ENCODE measurements around the gene TSPAN15.

Gene TSPAN15

GRCh38 chr10:69408318-69409175 lies 42.7 kb upstream of the TSPAN15 start:
- no peak overlapping the region for H3K27ac ChIP-seq (ENCODE audit: insufficient read depth, low read depth, low read length, poor library complexity, severe bottlenecking)
- peaks cover 5% of the 10 kb centered on the region for H3K27me3 ChIP-seq (ENCODE audit: control insufficient read depth, insufficient read depth, low read length, poor library complexity, severe bottlenecking)
- H3K4me1 ChIP-seq (ENCODE audit: control insufficient read depth, insufficient read depth, low read length): peaks cover 17% of the 10 kb centered on the region
- WGBS, 2 experiments: 7 to 8% methylated on average over 58 to 60 of the region's 64 CpGs
- H3K9me3 ChIP-seq (ENCODE audit: control insufficient read depth, low read length): no peaks in the 10 kb centered on the region
- peak overlapping the region; percentile 31 for H3K4me3 ChIP-seq (ENCODE audit: insufficient read depth, low read depth, low read length)
- no peaks in the 10 kb centered on the region for H3K36me3 ChIP-seq (ENCODE audit: control insufficient read depth, insufficient read depth, low read length)

DNA sequence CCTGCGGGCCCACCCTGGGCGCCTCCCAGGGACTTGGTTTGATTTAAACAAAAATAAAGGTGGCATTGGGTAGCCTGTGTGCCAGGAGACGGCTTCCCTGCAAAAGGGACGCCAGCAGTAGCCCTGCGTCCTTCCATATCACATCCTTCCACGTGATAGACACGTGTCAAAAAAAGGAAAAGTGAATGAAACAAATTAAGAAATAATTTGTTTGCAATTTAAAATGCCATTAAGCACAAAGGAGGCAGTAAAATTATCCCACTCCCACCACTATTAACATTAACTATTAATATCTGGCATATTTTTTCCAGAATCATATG lies 42.1 kb upstream of the TSPAN15 start:
- 56 to 65% methylated on average over 5 to 7 of the region's 7 CpGs for WGBS, 2 experiments
- Histone ChIP-seq H3K4me1 (ENCODE audit: control insufficient read depth, insufficient read depth, low read length) (peaks cover 17% of the 10 kb centered on the region), H3K27me3 (ENCODE audit: control insufficient read depth, insufficient read depth, low read length, poor library complexity, severe bottlenecking) (peaks cover 5% of the 10 kb centered on the region), H3K4me3 (ENCODE audit: insufficient read depth, low read depth, low read length) (peak overlapping the region; percentile 31), H3K27ac (ENCODE audit: insufficient read depth, low read depth, low read length, poor library complexity, severe bottlenecking) (no peak overlapping the region), H3K36me3 (ENCODE audit: control insufficient read depth, insufficient read depth, low read length) (no peaks in the 10 kb centered on the region), H3K9me3 (ENCODE audit: control insufficient read depth, low read length) (no peaks in the 10 kb centered on the region)

GRCh38 chr10:69409968-69410367 lies 41.3 kb upstream of the TSPAN15 start:
- Histone ChIP-seq H3K9me3 (ENCODE audit: control insufficient read depth, low read length) (no peaks in the 10 kb centered on the region), H3K27ac (ENCODE audit: insufficient read depth, low read depth, low read length, poor library complexity, severe bottlenecking) (no peak overlapping the region), H3K4me1 (ENCODE audit: control insufficient read depth, insufficient read depth, low read length) (peaks cover 11% of the 10 kb centered on the region), H3K36me3 (ENCODE audit: control insufficient read depth, insufficient read depth, low read length) (no peaks in the 10 kb centered on the region), H3K4me3 (ENCODE audit: insufficient read depth, low read depth, low read length) (no peak overlapping the region), H3K27me3 (ENCODE audit: control insufficient read depth, insufficient read depth, low read length, poor library complexity, severe bottlenecking) (peaks cover 5% of the 10 kb centered on the region)
- 88 to 92% methylated on average over 6 of the region's 6 CpGs for WGBS, 2 experiments

- peaks cover 5% of the 10 kb centered on the region for H3K27me3 ChIP-seq (ENCODE audit: control insufficient read depth, insufficient read depth, low read length, poor library complexity, severe bottlenecking)
- peaks cover 10% of the 10 kb centered on the region for H3K4me1 ChIP-seq (ENCODE audit: control insufficient read depth, insufficient read depth, low read length)
- WGBS, 2 experiments: 92 to 93% methylated on average over 10 of the region's 10 CpGs
- H3K36me3 ChIP-seq (ENCODE audit: control insufficient read depth, insufficient read depth, low read length): no peaks in the 10 kb centered on the region
- H3K9me3 ChIP-seq (ENCODE audit: control insufficient read depth, low read length): no peaks in the 10 kb centered on the region
- no peak overlapping the region for H3K27ac ChIP-seq (ENCODE audit: insufficient read depth, low read depth, low read length, poor library complexity, severe bottlenecking)
- no peak overlapping the region for H3K4me3 ChIP-seq (ENCODE audit: insufficient read depth, low read depth, low read length)
Observed at GRCh38 chr10:69410487-69410886, 40.8 kb upstream of the TSPAN15 start.

DNA sequence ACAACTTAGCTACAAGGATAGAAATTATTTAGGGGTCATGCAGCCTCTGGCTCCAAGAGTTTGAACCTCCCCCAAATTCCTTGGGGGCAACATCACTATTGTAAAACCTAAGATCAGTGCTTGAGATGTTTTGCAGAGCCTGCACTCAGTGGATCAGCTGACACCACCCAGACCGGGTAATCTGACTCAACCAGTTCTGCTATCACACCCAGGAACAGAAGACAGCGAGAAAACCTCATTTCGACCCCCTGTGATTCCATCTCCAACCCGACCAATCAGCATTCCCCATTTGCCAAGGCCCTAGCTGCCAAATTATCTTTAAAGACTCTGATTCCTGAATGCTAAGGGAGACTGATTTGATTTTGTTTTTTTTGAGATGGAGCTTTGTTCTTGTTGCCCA lies 39.8 kb upstream of the TSPAN15 start:
- Histone ChIP-seq H3K4me1 (ENCODE audit: control insufficient read depth, insufficient read depth, low read length) (peaks cover 6% of the 10 kb centered on the region), H3K9me3 (ENCODE audit: control insufficient read depth, low read length) (no peaks in the 10 kb centered on the region), H3K36me3 (ENCODE audit: control insufficient read depth, insufficient read depth, low read length) (no peaks in the 10 kb centered on the region), H3K4me3 (ENCODE audit: insufficient read depth, low read depth, low read length) (no peak overlapping the region), H3K27ac (ENCODE audit: insufficient read depth, low read depth, low read length, poor library complexity, severe bottlenecking) (no peak overlapping the region), H3K27me3 (ENCODE audit: control insufficient read depth, insufficient read depth, low read length, poor library complexity, severe bottlenecking) (peaks cover 5% of the 10 kb centered on the region)
- 86 to 89% methylated on average over 4 of the region's 4 CpGs for WGBS, 2 experiments

DNA sequence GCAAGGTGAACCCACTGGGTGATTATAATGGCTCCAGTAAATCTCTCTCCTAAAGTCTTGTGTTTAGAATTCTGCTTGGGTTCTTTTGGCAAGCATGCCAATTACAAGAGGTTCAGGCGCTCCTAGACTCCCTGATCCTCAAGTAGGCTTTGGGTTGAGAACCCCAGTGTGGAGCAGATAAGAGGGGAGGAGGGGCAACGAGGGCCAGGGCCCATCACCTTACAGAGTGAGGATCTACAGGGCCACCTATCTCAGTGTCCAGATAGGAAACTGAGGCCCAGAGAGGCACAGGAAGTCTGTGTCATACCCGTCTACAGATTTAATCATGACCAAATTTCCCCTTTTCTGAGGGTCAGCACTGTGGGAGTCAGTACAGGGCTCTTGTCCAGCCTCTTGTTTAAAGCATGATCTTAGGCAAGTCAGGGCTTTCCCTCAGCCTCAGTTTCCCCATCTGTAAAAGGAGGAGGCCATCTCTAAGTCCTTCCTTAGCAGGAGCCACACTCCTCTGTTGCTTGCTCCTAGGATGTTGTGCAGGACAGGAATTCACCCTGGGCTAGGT lies 39.0 kb upstream of the TSPAN15 start:
- 85 to 95% methylated on average over 3 of the region's 3 CpGs for WGBS, 2 experiments
- Histone ChIP-seq H3K36me3 (ENCODE audit: control insufficient read depth, insufficient read depth, low read length) (no peaks in the 10 kb centered on the region), H3K27ac (ENCODE audit: insufficient read depth, low read depth, low read length, poor library complexity, severe bottlenecking) (no peak overlapping the region), H3K27me3 (ENCODE audit: control insufficient read depth, insufficient read depth, low read length, poor library complexity, severe bottlenecking) (peaks cover 5% of the 10 kb centered on the region), H3K4me3 (ENCODE audit: insufficient read depth, low read depth, low read length) (no peak overlapping the region), H3K9me3 (ENCODE audit: control insufficient read depth, low read length) (no peaks in the 10 kb centered on the region), H3K4me1 (ENCODE audit: control insufficient read depth, insufficient read depth, low read length) (no peaks in the 10 kb centered on the region)

- H3K4me3 ChIP-seq (ENCODE audit: insufficient read depth, low read depth, low read length): no peak overlapping the region
- H3K36me3 ChIP-seq (ENCODE audit: control insufficient read depth, insufficient read depth, low read length): no peaks in the 10 kb centered on the region
- H3K27me3 ChIP-seq (ENCODE audit: control insufficient read depth, insufficient read depth, low read length, poor library complexity, severe bottlenecking): no peaks in the 10 kb centered on the region
- H3K4me1 ChIP-seq (ENCODE audit: control insufficient read depth, insufficient read depth, low read length): no peaks in the 10 kb centered on the region
- 8 to 9% methylated on average over 13 of the region's 13 CpGs for WGBS, 2 experiments
- H3K9me3 ChIP-seq (ENCODE audit: control insufficient read depth, low read length): no peaks in the 10 kb centered on the region
- no peak overlapping the region for H3K27ac ChIP-seq (ENCODE audit: insufficient read depth, low read depth, low read length, poor library complexity, severe bottlenecking)
Observed at GRCh38 chr10:69413221-69413865, 37.9 kb upstream of the TSPAN15 start.

DNA sequence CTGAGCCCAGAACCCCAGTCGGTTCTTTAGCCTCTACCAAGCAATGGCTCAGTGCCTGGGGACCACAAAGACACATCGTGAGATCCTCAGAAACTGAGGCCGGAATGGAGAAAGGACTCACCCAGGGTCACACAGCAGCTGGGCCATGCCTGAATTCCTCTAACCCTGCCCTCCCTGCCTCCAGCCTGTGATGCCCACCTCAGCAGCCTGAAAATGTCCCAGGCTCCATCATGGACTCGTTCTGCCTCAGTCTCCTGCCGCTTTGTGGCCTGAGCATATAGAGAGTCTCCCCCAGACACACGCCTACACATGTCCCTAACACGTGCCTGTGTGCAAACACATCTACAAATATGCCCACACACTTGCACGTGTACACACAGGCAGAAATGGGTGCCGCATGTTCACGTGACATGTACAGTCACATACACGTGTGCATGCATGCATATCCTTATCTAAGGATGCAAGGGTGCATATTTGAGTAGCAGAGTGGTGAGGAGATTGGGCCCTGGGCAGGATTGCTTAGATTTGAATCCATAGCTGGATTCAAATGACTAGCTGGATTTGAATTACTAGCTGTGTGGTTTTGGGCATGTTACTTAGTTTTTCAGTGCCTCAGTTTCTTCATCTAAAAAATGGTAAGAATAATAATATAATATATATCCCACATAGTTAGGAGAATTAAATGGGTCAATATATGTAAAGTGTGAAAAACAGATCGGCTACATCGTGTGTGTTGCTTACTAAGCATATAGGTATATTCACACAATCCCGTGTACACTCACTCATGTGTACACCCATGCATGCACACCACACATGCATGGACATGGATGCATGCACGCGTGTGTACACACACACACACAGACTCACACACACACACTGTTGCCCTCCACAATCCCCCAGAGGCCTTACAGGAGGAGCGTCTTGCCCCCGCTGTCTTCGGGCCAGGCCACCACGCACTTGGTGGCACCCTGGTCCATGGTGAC lies 36.9 kb upstream of the TSPAN15 start:
- Histone ChIP-seq H3K36me3 (ENCODE audit: control insufficient read depth, insufficient read depth, low read length) (no peaks in the 10 kb centered on the region), H3K4me3 (ENCODE audit: insufficient read depth, low read depth, low read length) (no peak overlapping the region), H3K9me3 (ENCODE audit: control insufficient read depth, low read length) (no peaks in the 10 kb centered on the region), H3K4me1 (ENCODE audit: control insufficient read depth, insufficient read depth, low read length) (no peaks in the 10 kb centered on the region), H3K27ac (ENCODE audit: insufficient read depth, low read depth, low read length, poor library complexity, severe bottlenecking) (no peak overlapping the region), H3K27me3 (ENCODE audit: control insufficient read depth, insufficient read depth, low read length, poor library complexity, severe bottlenecking) (no peaks in the 10 kb centered on the region)
- WGBS, 2 experiments: 94% methylated on average over 18 to 20 of the region's 20 CpGs

GRCh38 chr10:69415049-69415448 lies 36.2 kb upstream of the TSPAN15 start:
- no peaks in the 10 kb centered on the region for H3K36me3 ChIP-seq (ENCODE audit: control insufficient read depth, insufficient read depth, low read length)
- no peaks in the 10 kb centered on the region for H3K4me1 ChIP-seq (ENCODE audit: control insufficient read depth, insufficient read depth, low read length)
- no peak overlapping the region for H3K27ac ChIP-seq (ENCODE audit: insufficient read depth, low read depth, low read length, poor library complexity, severe bottlenecking)
- H3K4me3 ChIP-seq (ENCODE audit: insufficient read depth, low read depth, low read length): no peak overlapping the region
- H3K27me3 ChIP-seq (ENCODE audit: control insufficient read depth, insufficient read depth, low read length, poor library complexity, severe bottlenecking): no peaks in the 10 kb centered on the region
- WGBS, 2 experiments: 87 to 90% methylated on average over 13 of the region's 13 CpGs
- H3K9me3 ChIP-seq (ENCODE audit: control insufficient read depth, low read length): no peaks in the 10 kb centered on the region
